Measurements from ENCODE around the gene PSG5. TPM values are rescaled to one million over a fixed set of nuclear protein-coding genes. Genes with fewer than 3 reads are reported as not detected.
"Not testable (repeated sequence)": the region's sequence is repeated elsewhere in the genome, so short reads cannot be mapped to it uniquely, and the experiment has no call there.

Gene PSG5
- total RNA-seq, 1 donor from 2014 or later, result not detected

- Mint-ChIP-seq H3K9me3 (ENCODE audit: low read depth) (peaks cover 11% of the 10 kb centered on the region), H3K4me1 (ENCODE audit: low read depth) (no peaks in the 10 kb centered on the region), H3K36me3 (ENCODE audit: low read depth) (no peaks in the 10 kb centered on the region), H3K27ac (ENCODE audit: unreplicated experiment) (no peak overlapping the region), H3K4me3 (ENCODE audit: unreplicated experiment) (no peak overlapping the region), H3K27me3 (ENCODE audit: low read depth) (no peaks in the 10 kb centered on the region)
- TF ChIP-seq, protein P1, sequence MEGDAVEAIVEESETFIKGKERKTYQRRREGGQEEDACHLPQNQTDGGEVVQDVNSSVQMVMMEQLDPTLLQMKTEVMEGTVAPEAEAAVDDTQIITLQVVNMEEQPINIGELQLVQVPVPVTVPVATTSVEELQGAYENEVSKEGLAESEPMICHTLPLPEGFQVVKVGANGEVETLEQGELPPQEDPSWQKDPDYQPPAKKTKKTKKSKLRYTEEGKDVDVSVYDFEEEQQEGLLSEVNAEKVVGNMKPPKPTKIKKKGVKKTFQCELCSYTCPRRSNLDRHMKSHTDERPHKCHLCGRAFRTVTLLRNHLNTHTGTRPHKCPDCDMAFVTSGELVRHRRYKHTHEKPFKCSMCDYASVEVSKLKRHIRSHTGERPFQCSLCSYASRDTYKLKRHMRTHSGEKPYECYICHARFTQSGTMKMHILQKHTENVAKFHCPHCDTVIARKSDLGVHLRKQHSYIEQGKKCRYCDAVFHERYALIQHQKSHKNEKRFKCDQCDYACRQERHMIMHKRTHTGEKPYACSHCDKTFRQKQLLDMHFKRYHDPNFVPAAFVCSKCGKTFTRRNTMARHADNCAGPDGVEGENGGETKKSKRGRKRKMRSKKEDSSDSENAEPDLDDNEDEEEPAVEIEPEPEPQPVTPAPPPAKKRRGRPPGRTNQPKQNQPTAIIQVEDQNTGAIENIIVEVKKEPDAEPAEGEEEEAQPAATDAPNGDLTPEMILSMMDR (IDR thresholded peaks at IDR 0.05), result no peak
- DNase-seq (ENCODE audit: low spot score), result no peak
These were observed 21.7 kb upstream of the PSG5 start for GRCh38 chr19:43207991-43208390.

DNA sequence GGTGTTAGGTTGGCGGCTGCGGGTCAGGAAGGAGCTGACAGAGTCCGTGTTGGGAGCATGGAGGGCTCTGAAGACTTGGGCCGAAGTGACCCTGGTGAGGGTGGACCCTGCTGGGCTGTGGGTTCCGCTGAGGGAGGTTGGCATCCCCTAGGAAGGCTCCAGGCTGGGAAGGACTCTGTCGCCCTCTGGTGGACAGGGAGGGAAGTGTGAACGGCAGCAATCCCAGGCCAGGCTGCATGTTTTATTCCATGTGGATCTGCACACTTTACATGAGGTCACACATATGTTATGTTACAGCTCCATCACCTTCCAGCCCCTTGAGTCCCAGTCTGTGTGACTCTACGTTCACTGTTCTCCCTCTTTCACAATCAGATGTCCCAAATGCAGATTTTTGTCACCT is 20.8 kb upstream of the PSG5 start:
- H3K9me3 Mint-ChIP-seq (ENCODE audit: low read depth), result peaks cover 11% of the 10 kb centered on the region
- H3K4me1 Mint-ChIP-seq (ENCODE audit: low read depth); H3K27ac Mint-ChIP-seq (ENCODE audit: unreplicated experiment); H3K27me3 Mint-ChIP-seq (ENCODE audit: low read depth); DNase-seq (ENCODE audit: low spot score); H3K4me3 Mint-ChIP-seq (ENCODE audit: unreplicated experiment); H3K36me3 Mint-ChIP-seq (ENCODE audit: low read depth): not testable (repeated sequence)

DNA sequence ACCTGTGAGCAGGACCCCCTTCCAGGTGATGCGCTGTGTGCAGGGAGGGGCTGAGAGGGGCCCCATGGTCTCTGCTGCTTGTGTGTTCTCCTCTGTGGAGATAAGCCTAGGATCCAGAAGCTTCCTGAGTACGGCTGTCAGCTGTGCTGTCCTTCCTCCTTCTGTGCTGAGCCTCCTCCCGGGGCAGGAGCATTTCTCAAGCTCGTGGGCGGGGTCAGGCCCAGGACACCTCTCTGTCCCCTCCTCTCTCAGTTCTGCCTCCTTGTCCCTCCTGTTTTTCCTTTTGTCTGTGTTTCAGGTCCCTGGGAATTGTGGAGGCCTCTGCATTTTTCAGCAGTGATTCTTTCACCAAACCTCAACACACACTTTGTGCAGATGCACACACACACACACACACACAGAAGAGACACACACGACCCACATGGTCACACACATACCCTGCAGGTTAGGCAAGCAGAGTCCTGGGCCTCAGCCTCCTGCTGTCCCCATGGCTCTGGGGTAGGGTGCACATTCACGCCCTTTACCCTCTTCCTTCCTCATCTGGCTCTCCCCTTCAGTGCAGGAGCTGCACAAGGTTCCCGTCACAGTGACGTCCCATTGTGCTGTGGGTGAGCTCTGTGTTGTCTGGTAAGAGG is 19.3 kb upstream of the PSG5 start, which contains the start of gene PSG4:
PSG4 (minus strand) TSS at position 168 of the 635 bp plus-strand sequence; CDS start at position 66, 102 bp downstream.
- H3K9me3 Mint-ChIP-seq (ENCODE audit: low read depth), result peaks cover 11% of the 10 kb centered on the region
- H3K36me3 Mint-ChIP-seq (ENCODE audit: low read depth); H3K27ac Mint-ChIP-seq (ENCODE audit: unreplicated experiment); DNase-seq (ENCODE audit: low spot score); H3K4me3 Mint-ChIP-seq (ENCODE audit: unreplicated experiment); H3K4me1 Mint-ChIP-seq (ENCODE audit: low read depth); H3K27me3 Mint-ChIP-seq (ENCODE audit: low read depth): not testable (repeated sequence)

GRCh38 chr19:43203611-43204010 is 17.3 kb upstream of the PSG5 start:
- H3K27ac Mint-ChIP-seq (ENCODE audit: unreplicated experiment); DNase-seq (ENCODE audit: low spot score); H3K4me1 Mint-ChIP-seq (ENCODE audit: low read depth); H3K36me3 Mint-ChIP-seq (ENCODE audit: low read depth); H3K4me3 Mint-ChIP-seq (ENCODE audit: unreplicated experiment); H3K9me3 Mint-ChIP-seq (ENCODE audit: low read depth); H3K27me3 Mint-ChIP-seq (ENCODE audit: low read depth): not testable (repeated sequence)

DNA sequence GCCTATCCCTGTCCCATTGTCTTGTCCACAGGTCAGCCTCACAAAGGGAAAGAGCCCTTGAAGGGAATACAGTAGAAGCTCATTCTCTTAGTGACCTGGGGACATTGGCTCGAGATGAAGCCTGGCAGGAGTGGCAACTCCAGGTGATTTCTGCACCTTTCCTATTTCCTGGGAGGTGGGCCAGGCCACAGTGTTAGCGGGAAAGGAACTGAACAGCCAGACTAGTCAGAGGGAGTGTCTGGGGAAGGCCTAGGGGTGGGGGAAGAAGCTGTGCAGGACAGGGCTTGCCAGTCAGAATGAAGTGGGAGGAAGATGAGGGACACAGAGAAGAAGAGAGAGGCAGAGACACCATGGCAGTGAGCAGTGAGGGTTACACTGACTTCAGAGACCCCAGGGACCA is 15.6 kb upstream of the PSG5 start:
- H3K27ac Mint-ChIP-seq (ENCODE audit: unreplicated experiment); H3K4me1 Mint-ChIP-seq (ENCODE audit: low read depth); H3K4me3 Mint-ChIP-seq (ENCODE audit: unreplicated experiment); H3K36me3 Mint-ChIP-seq (ENCODE audit: low read depth); H3K27me3 Mint-ChIP-seq (ENCODE audit: low read depth); DNase-seq (ENCODE audit: low spot score); H3K9me3 Mint-ChIP-seq (ENCODE audit: low read depth): not testable (repeated sequence)

- not testable (repeated sequence) for H3K4me3 Mint-ChIP-seq (ENCODE audit: unreplicated experiment); H3K4me1 Mint-ChIP-seq (ENCODE audit: low read depth); H3K27me3 Mint-ChIP-seq (ENCODE audit: low read depth); H3K36me3 Mint-ChIP-seq (ENCODE audit: low read depth); DNase-seq (ENCODE audit: low spot score); H3K27ac Mint-ChIP-seq (ENCODE audit: unreplicated experiment); H3K9me3 Mint-ChIP-seq (ENCODE audit: low read depth)
These were observed 15.0 kb upstream of the PSG5 start for GRCh38 chr19:43201337-43201801.

GRCh38 chr19:43198686-43199419 is 12.5 kb upstream of the PSG5 start:
- H3K4me1 Mint-ChIP-seq (ENCODE audit: low read depth); DNase-seq (ENCODE audit: low spot score); H3K4me3 Mint-ChIP-seq (ENCODE audit: unreplicated experiment); H3K27ac Mint-ChIP-seq (ENCODE audit: unreplicated experiment); H3K36me3 Mint-ChIP-seq (ENCODE audit: low read depth); H3K27me3 Mint-ChIP-seq (ENCODE audit: low read depth): not testable (repeated sequence)
- peaks cover 12% of the 10 kb centered on the region for H3K9me3 Mint-ChIP-seq (ENCODE audit: low read depth)

DNA sequence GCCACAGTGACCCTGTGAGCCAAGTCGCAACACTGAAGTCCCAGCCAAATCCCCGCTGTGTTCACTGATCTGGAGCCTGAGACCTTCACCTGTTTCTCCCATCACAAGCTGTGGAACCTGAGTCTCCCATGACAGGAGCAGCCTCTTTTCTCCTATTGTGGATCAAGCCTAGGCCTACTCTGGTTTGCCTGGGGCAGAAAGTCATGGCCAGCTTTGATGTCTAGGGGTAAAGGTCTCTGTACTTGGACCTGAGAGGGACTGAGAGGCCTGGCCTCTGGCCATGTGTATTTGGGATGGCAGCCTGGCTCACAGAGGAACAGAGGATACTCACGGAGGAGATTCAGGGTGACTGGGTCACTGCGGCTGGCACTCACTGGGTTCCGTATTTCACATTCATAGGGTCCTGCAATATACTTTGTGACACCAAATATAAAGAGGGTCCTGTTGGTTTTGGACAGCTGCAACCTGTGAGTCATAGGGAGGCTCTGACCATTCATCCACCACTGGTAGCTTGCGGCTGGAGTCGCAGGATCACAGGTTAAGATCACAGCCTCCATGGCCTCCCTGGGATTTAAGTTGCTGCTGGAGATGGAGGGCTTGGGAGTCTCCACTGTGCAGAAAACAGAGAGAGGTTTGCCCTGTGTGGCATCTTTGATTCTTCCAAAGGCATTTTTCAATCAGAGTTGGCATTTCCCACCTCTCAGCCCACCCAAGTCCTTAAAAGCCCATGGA is 11.5 kb upstream of the PSG5 start:
- not testable (repeated sequence) for H3K4me1 Mint-ChIP-seq (ENCODE audit: low read depth); H3K36me3 Mint-ChIP-seq (ENCODE audit: low read depth); H3K27me3 Mint-ChIP-seq (ENCODE audit: low read depth); DNase-seq (ENCODE audit: low spot score); H3K4me3 Mint-ChIP-seq (ENCODE audit: unreplicated experiment); H3K27ac Mint-ChIP-seq (ENCODE audit: unreplicated experiment)
- H3K9me3 Mint-ChIP-seq (ENCODE audit: low read depth), result peaks cover 12% of the 10 kb centered on the region

- not testable (repeated sequence) for H3K36me3 Mint-ChIP-seq (ENCODE audit: low read depth); H3K27me3 Mint-ChIP-seq (ENCODE audit: low read depth); H3K27ac Mint-ChIP-seq (ENCODE audit: unreplicated experiment); DNase-seq (ENCODE audit: low spot score); H3K4me1 Mint-ChIP-seq (ENCODE audit: low read depth); H3K4me3 Mint-ChIP-seq (ENCODE audit: unreplicated experiment)
- H3K9me3 Mint-ChIP-seq (ENCODE audit: low read depth), result peaks cover 23% of the 10 kb centered on the region
These were observed 8.1 kb upstream of the PSG5 start for GRCh38 chr19:43194397-43194796.

GRCh38 chr19:43192381-43193155 is 6.2 kb upstream of the PSG5 start:
- H3K27me3 Mint-ChIP-seq (ENCODE audit: low read depth); H3K4me1 Mint-ChIP-seq (ENCODE audit: low read depth); H3K4me3 Mint-ChIP-seq (ENCODE audit: unreplicated experiment); DNase-seq (ENCODE audit: low spot score); H3K27ac Mint-ChIP-seq (ENCODE audit: unreplicated experiment); H3K36me3 Mint-ChIP-seq (ENCODE audit: low read depth): not testable (repeated sequence)
- peaks cover 31% of the 10 kb centered on the region for H3K9me3 Mint-ChIP-seq (ENCODE audit: low read depth)

- DNase-seq (ENCODE audit: low spot score); H3K36me3 Mint-ChIP-seq (ENCODE audit: low read depth); H3K27me3 Mint-ChIP-seq (ENCODE audit: low read depth); H3K27ac Mint-ChIP-seq (ENCODE audit: unreplicated experiment); H3K4me3 Mint-ChIP-seq (ENCODE audit: unreplicated experiment); H3K4me1 Mint-ChIP-seq (ENCODE audit: low read depth): not testable (repeated sequence)
- H3K9me3 Mint-ChIP-seq (ENCODE audit: low read depth), result peaks cover 37% of the 10 kb centered on the region
These were observed 1.8 kb upstream of the PSG5 start for GRCh38 chr19:43188092-43188491.
